22Rv1 (cell line): Measurements from ENCODE around the gene RRP9.

ENCODE experiments used
- CTCF ChIP-seq: fragments of 450-650 bp; IDR thresholded peaks from 2 replicates; pipeline ENCODE4 v1.5.1; 2017; ENCODE audit warnings: mild to moderate bottlenecking
- ZFX ChIP-seq: fragments of 450-650 bp; IDR thresholded peaks from 2 replicates; pipeline ENCODE4 v1.6.1; 2017; ENCODE audit warnings: antibody characterized with exemption, borderline replicate concordance

- TF ChIP-seq CTCF (no peak), ZFX (no peak)
Measured at GRCh38 chr3:51957520-51958205, 16.0 kb upstream of the RRP9 start.
